ENCODE measurements around the gene ETS2. TPM values are rescaled to one million over a fixed set of nuclear protein-coding genes. Genes with fewer than 3 reads are reported as not detected.

The ETS2 gene
- total and polyA plus RNA-seq, 10 of the 15 experiments (the other 5 are each of a cell fraction or from before 2014, with no cell fraction given) = 0.52 to 8.6 (median 3.8) TPM

DNA sequence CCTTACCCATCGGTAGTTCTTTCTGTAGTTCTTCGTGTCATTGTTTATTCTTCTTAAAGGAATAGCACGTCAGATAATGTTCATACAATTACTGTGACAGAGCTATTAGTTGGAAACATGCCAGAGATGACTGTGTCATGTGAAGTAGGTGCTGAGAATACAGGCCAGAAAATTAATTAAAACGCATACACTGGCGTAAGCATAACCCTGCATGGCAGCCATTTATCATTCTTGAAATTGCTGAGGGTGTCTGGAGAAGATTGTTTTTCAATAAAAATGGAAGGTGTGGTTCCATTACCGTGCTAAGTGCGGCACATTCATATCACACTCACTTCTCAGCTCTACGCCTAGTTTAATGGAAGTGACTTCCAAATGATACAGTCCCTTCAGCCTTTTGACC, 7.8 kb downstream of the ETS2 start:
- DNase-seq (ENCODE audit: low read depth, low spot score) (no peak), FAIRE-seq (no peak), ATAC-seq (no peak)
- no peak overlapping the region for H3K4me3 ChIP-seq
- in situ Hi-C loops (cut with MboI) (no loop called here), intact Hi-C loops (cut with micrococcal nuclease; ENCODE audit: unreplicated experiment) (no loop called here)
- peaks cover 9 to 21% of the 10 kb centered on the region in 2 experiments for H3K36me3 ChIP-seq (ENCODE audit: control insufficient read depth in 2 of 2, insufficient read depth in 2 of 2, low read length in 1 of 2)
- H3K4me1 ChIP-seq (ENCODE audit: control insufficient read depth, insufficient read depth, low read length) = no peaks in the 10 kb centered on the region; the same call in 1 of the 2 replicates
- no peak overlapping the region for H3K27ac ChIP-seq (ENCODE audit: control insufficient read depth, insufficient read depth)
- POLR2A ChIA-PET = no interaction called here
- no TSS peak for BruUV-seq (replicated peaks)
- CTCF ChIA-PET = no interaction called here
- H3K27me3 ChIP-seq (replicated peaks in 1 of 2; ENCODE audit: control insufficient read depth in 2 of 2, insufficient read depth in 2 of 2, low read length in 1 of 2) = no peaks in the 10 kb centered on the region
- H3K79me2 ChIP-seq (ENCODE audit: control insufficient read depth, insufficient read depth, low read length) = no peaks in the 10 kb centered on the region
- H2AFZ ChIP-seq (ENCODE audit: control insufficient read depth, low read depth, low read length) = no peak overlapping the region
- TF ChIP-seq CEBPB (IDR thresholded peaks at IDR 0.05; ENCODE audit: borderline replicate concordance in 1 of 2, low read depth in 2 of 2, low read length in 2 of 2) (no peak), ESRRA (IDR thresholded peaks at IDR 0.05; ENCODE audit: low read length) (no peak), SMC3 (IDR thresholded peaks at IDR 0.05; ENCODE audit: borderline replicate concordance, low read length) (no peak), RB1 (IDR thresholded peaks at IDR 0.05; ENCODE audit: borderline replicate concordance) (no peak), JUND (IDR thresholded peaks at IDR 0.05; ENCODE audit: low read depth, low read length) (no peak), NBN (IDR thresholded peaks at IDR 0.05) (no peak)
- TF ChIP-seq, protein P1, sequence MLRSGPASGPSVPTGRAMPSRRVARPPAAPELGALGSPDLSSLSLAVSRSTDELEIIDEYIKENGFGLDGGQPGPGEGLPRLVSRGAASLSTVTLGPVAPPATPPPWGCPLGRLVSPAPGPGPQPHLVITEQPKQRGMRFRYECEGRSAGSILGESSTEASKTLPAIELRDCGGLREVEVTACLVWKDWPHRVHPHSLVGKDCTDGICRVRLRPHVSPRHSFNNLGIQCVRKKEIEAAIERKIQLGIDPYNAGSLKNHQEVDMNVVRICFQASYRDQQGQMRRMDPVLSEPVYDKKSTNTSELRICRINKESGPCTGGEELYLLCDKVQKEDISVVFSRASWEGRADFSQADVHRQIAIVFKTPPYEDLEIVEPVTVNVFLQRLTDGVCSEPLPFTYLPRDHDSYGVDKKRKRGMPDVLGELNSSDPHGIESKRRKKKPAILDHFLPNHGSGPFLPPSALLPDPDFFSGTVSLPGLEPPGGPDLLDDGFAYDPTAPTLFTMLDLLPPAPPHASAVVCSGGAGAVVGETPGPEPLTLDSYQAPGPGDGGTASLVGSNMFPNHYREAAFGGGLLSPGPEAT (IDR thresholded peaks at IDR 0.05; ENCODE audit: low read depth) = no peak
- H3K9me3 ChIP-seq (replicated peaks; ENCODE audit: control insufficient read depth, insufficient read depth, low read length) = no peaks in the 10 kb centered on the region
- no peak overlapping the region for H3K4me2 ChIP-seq (ENCODE audit: control insufficient read depth, insufficient read depth)
- no peaks in the 10 kb centered on the region for H4K20me1 ChIP-seq (ENCODE audit: control insufficient read depth, insufficient read depth)
- 63% methylated on average over 8 of the region's 8 CpGs for WGBS (ENCODE audit: insufficient coverage, insufficient replicate concordance, low lambda C conversion rate, missing lambda C conversion rate)
- SMC1A ChIA-PET (ENCODE audit: uncharacterized antibody, unreplicated experiment) = no interaction called here
- no peak overlapping the region for H3K9ac ChIP-seq (ENCODE audit: control insufficient read depth, insufficient read depth, low read length)
- RAD21 ChIA-PET (ENCODE audit: unreplicated experiment) = no interaction called here
